ENCODE results near the gene BACH2. TPM values are rescaled to one million over a fixed set of nuclear protein-coding genes. Genes with fewer than 3 reads are reported as not detected.
A peak's percentile ranks its signal among the peaks of the same experiment; 100 is the strongest.

BACH2 gene
- total and polyA plus RNA-seq, 2 of the 4 experiments (the other 2 are of a cell fraction), result 1.3 to 1.4 TPM

DNA sequence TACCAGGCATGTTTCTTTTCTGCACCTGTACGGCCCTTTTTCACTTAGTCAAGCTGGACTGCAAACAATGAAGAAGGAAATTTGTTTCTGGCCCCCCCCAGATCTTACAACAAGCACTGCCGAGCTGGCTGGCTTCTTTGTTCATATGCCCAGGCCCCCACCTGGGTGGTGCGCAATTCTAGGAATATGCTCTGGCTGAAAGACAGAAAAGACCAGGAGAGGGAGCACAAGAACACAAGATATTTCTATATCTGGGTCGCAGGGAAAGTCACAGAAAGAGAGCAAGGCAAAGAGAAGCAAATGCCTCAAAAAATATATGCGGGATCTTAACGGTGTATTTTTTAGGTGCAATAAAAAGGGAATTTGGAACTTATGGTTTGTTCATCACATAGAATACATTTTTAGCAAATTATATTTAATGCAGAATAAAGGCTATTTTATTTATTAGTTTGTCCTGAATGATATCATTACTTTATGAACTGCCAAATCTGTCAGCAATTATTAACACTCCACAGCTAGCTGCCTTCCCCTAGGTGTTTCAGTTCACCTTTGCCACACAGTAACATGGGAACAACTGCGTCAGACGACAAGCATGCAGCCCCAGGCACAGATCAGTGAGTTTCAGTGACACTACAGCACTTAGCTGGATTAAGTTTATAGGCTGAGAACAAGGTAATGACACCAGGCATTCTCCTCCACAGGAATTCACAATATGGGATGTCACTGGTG lies 325.9 kb downstream of the BACH2 start:
- Histone ChIP-seq H4K8ac (ENCODE audit: low read depth in 2 of 2, low read length in 2 of 2) (peak overlapping the region in 1 of 2 experiments; percentile 58; a peak in 1 of 4 replicates), H3K4me2 (ENCODE audit: low read depth, low read length) (no peak overlapping the region), H3K18ac (ENCODE audit: low read depth, low read length) (peak overlapping the region; percentile 66; the same call in 1 of the 2 replicates), H3K9me1 (ENCODE audit: insufficient read depth, low read length) (no peaks in the 10 kb centered on the region), H3K56ac (ENCODE audit: extremely low read depth, insufficient read depth, low read length) (no peak overlapping the region), H2BK20ac (ENCODE audit: low read depth, low read length) (no peak overlapping the region), H2AFZ (replicated peaks; ENCODE audit: low read length, poor library complexity) (no peak overlapping the region), H4K5ac (ENCODE audit: low read depth, low read length) (no peak overlapping the region), H3K14ac (replicated peaks; ENCODE audit: low read depth, low read length) (no peak overlapping the region), H2AK9ac (replicated peaks; ENCODE audit: low read depth, low read length, poor library complexity) (no peak overlapping the region), H2AK5ac (ENCODE audit: low read depth, low read length) (no peak overlapping the region), H3K27me3 (ENCODE audit: control insufficient read depth, insufficient read depth, low read length) (no peaks in the 10 kb centered on the region; the same call in 1 of the 2 replicates), H3K4me3 (ENCODE audit: insufficient read depth, low read depth, low read length) (no peak overlapping the region), H3K27ac (ENCODE audit: insufficient read depth, low read length) (no peak overlapping the region), H3K4ac (ENCODE audit: low read depth, low read length) (no peak overlapping the region), H3K9me3 (ENCODE audit: control insufficient read depth, insufficient read depth, low read length) (no peaks in the 10 kb centered on the region), H3K23ac (ENCODE audit: low read depth, low read length) (no peak overlapping the region), H4K91ac (ENCODE audit: insufficient read depth, low read depth, low read length) (peak overlapping the region; percentile 38; the same call in 1 of the 2 replicates), H2BK15ac (ENCODE audit: low read depth, low read length) (0 out of 3 replicates have a peak overlapping the region, but pooled peaks have one; percentile 57), H3K9ac (ENCODE audit: low read depth, low read length) (no peak overlapping the region), H2BK5ac (ENCODE audit: low read depth, low read length, poor library complexity, severe bottlenecking) (no peak overlapping the region), H2BK120ac (ENCODE audit: low read depth, low read length) (no peak overlapping the region), H3K36me3 (ENCODE audit: control insufficient read depth, insufficient read depth, low read length) (no peaks in the 10 kb centered on the region), H3K79me1 (ENCODE audit: low read depth in 1 of 2, low read length in 2 of 2) (no peaks in the 10 kb centered on the region), H4K20me1 (ENCODE audit: insufficient read depth, low read length) (no peaks in the 10 kb centered on the region), H3K4me1 (ENCODE audit: control insufficient read depth, insufficient read depth, low read length) (no peaks in the 10 kb centered on the region)
- ChIA-PET CTCF (interaction anchor here (0.7 to 1.4 kb wide), 6 partner anchors 13 to 509 kb away, joined by 3 to 7 read pairs (median 4); no protein-coding TSS in a partner anchor), POLR2A (ENCODE audit: unreplicated experiment) (no interaction called here)
- no CpG with 5 or more reads among the region's 8 CpGs for WGBS, 2 experiments (ENCODE audit: extremely low coverage in 2 of 2, insufficient read length in 1 of 2)
- BruUV-seq (replicated peaks), result no TSS peak
- TF ChIP-seq RAD21 (IDR thresholded peaks at IDR 0.05; ENCODE audit: low read length) (peak; percentile 86), FOS (IDR thresholded peaks at IDR 0.05; ENCODE audit: low read depth, low read length) (no peak), MAFK (IDR thresholded peaks at IDR 0.05; ENCODE audit: low read depth, low read length) (no peak), MAZ (IDR thresholded peaks at IDR 0.05; ENCODE audit: borderline replicate concordance, low read depth, low read length) (0 out of 2 replicates have a peak, but pooled peaks have one; percentile 29), NFE2L2 (IDR thresholded peaks at IDR 0.05; ENCODE audit: low read depth, low read length) (no peak), SMC3 (IDR thresholded peaks at IDR 0.05; ENCODE audit: low read depth, low read length) (peak; percentile 93), CEBPB (IDR thresholded peaks at IDR 0.05; ENCODE audit: low read depth, low read length) (no peak)
- TF ChIP-seq, protein P1, sequence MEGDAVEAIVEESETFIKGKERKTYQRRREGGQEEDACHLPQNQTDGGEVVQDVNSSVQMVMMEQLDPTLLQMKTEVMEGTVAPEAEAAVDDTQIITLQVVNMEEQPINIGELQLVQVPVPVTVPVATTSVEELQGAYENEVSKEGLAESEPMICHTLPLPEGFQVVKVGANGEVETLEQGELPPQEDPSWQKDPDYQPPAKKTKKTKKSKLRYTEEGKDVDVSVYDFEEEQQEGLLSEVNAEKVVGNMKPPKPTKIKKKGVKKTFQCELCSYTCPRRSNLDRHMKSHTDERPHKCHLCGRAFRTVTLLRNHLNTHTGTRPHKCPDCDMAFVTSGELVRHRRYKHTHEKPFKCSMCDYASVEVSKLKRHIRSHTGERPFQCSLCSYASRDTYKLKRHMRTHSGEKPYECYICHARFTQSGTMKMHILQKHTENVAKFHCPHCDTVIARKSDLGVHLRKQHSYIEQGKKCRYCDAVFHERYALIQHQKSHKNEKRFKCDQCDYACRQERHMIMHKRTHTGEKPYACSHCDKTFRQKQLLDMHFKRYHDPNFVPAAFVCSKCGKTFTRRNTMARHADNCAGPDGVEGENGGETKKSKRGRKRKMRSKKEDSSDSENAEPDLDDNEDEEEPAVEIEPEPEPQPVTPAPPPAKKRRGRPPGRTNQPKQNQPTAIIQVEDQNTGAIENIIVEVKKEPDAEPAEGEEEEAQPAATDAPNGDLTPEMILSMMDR (conservative IDR thresholded peaks at IDR 0.05; ENCODE audit: low read depth, low read length), result peak; percentile 79
- peak; percentile 93 for ATAC-seq (ENCODE audit: low read depth)
- dilution Hi-C loops (cut with HindIII; ENCODE audit: low sequenced_read_pairs, unreplicated experiment) (no loop called here), in situ Hi-C loops (cut with MboI; ENCODE audit: low sequenced_read_pairs) (loop anchor here (5.0 to 10.0 kb wide), 3 partner anchors 124 to 417 kb away; no protein-coding TSS in a partner anchor), intact Hi-C loops (cut with micrococcal nuclease) (loop anchor here (1.0 to 2.0 kb wide), 6 partner anchors 128 to 509 kb away; partner anchors contain the start of gene BACH2)
- peak; percentile 74 for DNase-seq
